Measurements from ENCODE around the gene CHCHD10.

Gene CHCHD10

DNA sequence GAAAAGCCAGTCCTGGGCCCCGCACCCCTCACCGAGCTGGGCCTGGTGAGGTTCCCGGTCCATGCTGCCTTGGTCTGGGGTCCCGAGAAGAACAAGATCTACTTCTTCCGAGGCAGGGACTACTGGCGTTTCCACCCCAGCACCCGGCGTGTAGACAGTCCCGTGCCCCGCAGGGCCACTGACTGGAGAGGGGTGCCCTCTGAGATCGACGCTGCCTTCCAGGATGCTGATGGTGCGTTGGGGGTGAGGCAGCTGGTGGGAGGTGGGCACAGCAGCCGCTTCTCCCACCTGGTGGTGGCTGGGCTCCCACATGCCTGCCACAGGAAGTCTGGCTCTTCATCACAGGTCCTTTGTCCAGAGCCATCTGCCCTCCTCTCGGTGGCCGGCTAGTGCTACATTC lies 14.5 kb upstream of the CHCHD10 start:
- no peak for DNase-seq (ENCODE audit: low read depth)

GRCh38 chr22:23781511-23782183 lies 13.9 kb upstream of the CHCHD10 start:
- DNase-seq (ENCODE audit: low read depth), result no peak
- no peak overlapping the region for H3K4me3 ChIP-seq (ENCODE audit: low read depth, low read length)

More for the DNA sequence above, 14.5 kb upstream of the CHCHD10 start:
- TF ChIP-seq, protein P1, sequence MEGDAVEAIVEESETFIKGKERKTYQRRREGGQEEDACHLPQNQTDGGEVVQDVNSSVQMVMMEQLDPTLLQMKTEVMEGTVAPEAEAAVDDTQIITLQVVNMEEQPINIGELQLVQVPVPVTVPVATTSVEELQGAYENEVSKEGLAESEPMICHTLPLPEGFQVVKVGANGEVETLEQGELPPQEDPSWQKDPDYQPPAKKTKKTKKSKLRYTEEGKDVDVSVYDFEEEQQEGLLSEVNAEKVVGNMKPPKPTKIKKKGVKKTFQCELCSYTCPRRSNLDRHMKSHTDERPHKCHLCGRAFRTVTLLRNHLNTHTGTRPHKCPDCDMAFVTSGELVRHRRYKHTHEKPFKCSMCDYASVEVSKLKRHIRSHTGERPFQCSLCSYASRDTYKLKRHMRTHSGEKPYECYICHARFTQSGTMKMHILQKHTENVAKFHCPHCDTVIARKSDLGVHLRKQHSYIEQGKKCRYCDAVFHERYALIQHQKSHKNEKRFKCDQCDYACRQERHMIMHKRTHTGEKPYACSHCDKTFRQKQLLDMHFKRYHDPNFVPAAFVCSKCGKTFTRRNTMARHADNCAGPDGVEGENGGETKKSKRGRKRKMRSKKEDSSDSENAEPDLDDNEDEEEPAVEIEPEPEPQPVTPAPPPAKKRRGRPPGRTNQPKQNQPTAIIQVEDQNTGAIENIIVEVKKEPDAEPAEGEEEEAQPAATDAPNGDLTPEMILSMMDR (IDR thresholded peaks at IDR 0.05; ENCODE audit: insufficient read depth, low read depth, low read length, missing control alignments), result no peak
- no peak overlapping the region for H3K4me3 ChIP-seq (ENCODE audit: low read depth, low read length)

DNA sequence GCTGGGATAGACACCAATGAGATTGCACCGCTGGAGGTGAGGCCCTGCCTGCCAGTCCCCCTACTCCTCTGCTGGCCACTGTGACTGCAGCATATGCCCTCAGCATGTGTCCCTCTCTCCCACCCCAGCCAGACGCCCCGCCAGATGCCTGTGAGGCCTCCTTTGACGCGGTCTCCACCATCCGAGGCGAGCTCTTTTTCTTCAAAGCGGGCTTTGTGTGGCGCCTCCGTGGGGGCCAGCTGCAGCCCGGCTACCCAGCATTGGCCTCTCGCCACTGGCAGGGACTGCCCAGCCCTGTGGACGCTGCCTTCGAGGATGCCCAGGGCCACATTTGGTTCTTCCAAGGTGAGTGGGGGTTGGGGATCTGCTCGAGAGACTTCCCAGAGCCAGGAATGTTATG lies 13.3 kb upstream of the CHCHD10 start:
- TF ChIP-seq, protein P1 (IDR thresholded peaks at IDR 0.05; ENCODE audit: insufficient read depth, low read depth, low read length, missing control alignments), result no peak
- no peak overlapping the region for H3K4me3 ChIP-seq (ENCODE audit: low read depth, low read length)
- DNase-seq (ENCODE audit: low read depth), result no peak

More at GRCh38 chr22:23781511-23782183, 13.9 kb upstream of the CHCHD10 start:
- TF ChIP-seq, protein P1 (IDR thresholded peaks at IDR 0.05; ENCODE audit: insufficient read depth, low read depth, low read length, missing control alignments), result no peak

- TF ChIP-seq, protein P1 (IDR thresholded peaks at IDR 0.05; ENCODE audit: insufficient read depth, low read depth, low read length, missing control alignments), result no peak
- no peak overlapping the region for H3K4me3 ChIP-seq (ENCODE audit: low read depth, low read length)
- no peak for DNase-seq (ENCODE audit: low read depth)
These were observed 12.5 kb upstream of the CHCHD10 start for GRCh38 chr22:23780146-23780748.

- TF ChIP-seq, protein P1 (IDR thresholded peaks at IDR 0.05; ENCODE audit: insufficient read depth, low read depth, low read length, missing control alignments), result no peak
- DNase-seq (ENCODE audit: low read depth), result no peak
- no peak overlapping the region for H3K4me3 ChIP-seq (ENCODE audit: low read depth, low read length)
These were observed 12.0 kb upstream of the CHCHD10 start for GRCh38 chr22:23779731-23780130.

DNA sequence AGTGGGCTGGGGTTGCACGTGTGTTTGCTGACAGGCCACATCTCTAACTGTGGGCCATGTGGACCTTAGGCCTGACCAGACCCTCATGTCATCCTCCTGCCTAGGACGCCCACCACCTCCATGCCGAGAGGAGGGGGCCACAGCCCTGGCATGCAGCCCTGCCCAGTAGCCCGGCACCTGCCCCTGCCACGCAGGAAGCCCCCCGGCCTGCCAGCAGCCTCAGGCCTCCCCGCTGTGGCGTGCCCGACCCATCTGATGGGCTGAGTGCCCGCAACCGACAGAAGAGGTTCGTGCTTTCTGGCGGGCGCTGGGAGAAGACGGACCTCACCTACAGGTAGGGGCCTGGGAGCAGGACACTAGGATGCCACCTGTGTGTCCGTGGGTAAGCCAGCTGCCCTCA lies 11.3 kb upstream of the CHCHD10 start:
- DNase-seq (ENCODE audit: low read depth), result no peak
- TF ChIP-seq, protein P1 (IDR thresholded peaks at IDR 0.05; ENCODE audit: insufficient read depth, low read depth, low read length, missing control alignments), result no peak
- H3K4me3 ChIP-seq (ENCODE audit: low read depth, low read length), result no peak overlapping the region

DNA sequence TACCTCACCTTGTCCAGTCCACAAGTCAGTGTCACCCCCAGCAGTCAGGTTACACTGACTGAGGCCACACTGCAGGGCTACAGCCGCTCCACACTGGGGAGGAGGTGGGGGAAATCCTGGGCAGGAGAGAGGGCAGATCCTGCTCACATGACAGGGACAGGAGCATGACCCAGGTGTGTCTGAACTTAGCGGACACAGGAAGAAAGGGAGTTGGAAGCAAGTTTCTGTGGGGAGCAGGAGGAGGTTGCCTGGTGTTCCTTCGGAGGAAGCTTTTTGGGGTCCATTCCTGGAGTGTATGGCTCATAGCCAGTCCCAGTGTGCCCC lies 10.8 kb upstream of the CHCHD10 start:
- no peak for DNase-seq (ENCODE audit: low read depth)
- TF ChIP-seq, protein P1 (IDR thresholded peaks at IDR 0.05; ENCODE audit: insufficient read depth, low read depth, low read length, missing control alignments), result no peak
- H3K4me3 ChIP-seq (ENCODE audit: low read depth, low read length), result no peak overlapping the region
